Daoy (cell line): ENCODE measurements around the gene TBX18. TPM values are rescaled to one million over a fixed set of nuclear protein-coding genes. Genes with fewer than 3 reads are reported as not detected.

Source experiments
- DNase-seq: peaks from one replicate; pipeline ENCODE4 v3.0.0-alpha.2; 2015; ENCODE audit warnings: low read depth
- total RNA-seq: library from RNA; depleted of rRNA; stranded (reverse); fragments of >200 nt; shearing (Covaris generic); gene quantifications from 2 replicates; pipeline ENCODE4 v1.2.3, GENCODE V29; 2014

Gene TBX18
- total RNA-seq, 1 experiment from 2014 or later: 8.2 TPM

- no peak for DNase-seq
Observed at GRCh38 chr6:84674395-84674794, 90.0 kb downstream of the TBX18 start.

GRCh38 chr6:84671183-84671582 lies 93.2 kb downstream of the TBX18 start:
- no peak for DNase-seq

GRCh38 chr6:84669945-84670344 lies 94.5 kb downstream of the TBX18 start:
- no peak for DNase-seq

DNA sequence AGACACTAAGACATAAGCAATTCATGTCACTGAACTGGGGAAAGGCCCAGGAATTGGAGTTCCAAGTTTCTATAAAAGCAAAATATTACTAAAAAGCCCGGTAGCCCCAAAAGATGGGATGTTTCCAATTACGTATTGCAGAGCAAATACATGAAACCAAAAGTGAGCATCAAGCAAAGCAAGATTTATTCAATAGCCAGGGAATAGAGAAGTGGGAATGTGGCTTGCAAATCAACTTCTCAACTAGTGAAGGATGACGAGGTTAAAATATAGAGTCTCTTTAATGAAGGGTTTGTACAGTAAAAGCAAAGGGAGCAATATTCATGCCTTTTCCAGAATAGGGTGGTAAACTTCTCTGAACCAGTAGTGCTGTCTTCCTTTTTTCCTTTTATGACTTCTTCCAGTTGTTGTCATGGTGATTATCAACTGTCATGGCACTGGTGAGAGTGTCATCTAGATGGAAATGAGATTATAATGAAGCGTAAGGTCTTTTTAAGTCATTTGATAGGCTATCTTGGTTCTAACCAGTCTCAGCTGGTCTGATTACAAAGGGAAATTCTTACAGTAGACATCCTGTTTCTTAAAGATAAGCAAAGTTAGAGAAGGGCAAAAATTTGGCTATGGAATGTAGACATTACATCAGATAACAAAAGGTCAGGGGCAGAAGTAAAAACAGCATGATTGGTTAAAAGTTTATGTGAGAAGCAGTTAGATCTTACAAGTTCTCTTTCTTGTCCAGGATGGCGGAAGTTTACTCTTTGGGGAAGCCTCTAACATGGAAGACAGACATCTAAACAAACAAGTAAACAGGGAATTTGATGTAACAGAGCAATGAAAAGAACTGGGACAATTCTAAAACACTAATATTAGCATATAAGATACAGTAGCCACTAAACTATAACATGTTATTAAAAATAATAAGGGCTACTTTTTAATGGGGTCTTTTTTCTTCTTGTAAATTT lies 96.9 kb downstream of the TBX18 start:
- DNase-seq: no peak

DNA sequence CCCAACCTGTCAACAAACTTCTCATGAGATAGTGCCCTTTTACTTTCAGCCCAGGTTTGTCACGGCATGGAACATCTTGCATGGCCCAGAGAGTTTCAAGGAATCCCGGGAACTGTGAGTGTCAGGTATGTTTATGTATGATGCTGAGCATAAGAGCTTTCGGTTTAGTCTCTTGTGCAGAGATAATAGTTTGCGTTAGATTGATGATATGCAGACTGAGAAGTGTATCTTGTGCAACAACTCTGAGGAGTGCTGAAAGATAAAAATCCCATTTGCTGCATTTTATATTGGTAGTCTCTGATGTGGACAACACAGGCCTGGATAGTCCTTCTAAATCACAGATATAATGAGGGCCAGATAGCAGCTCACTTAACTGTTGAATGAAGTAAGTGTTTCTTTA lies 99.0 kb downstream of the TBX18 start:
- DNase-seq: no peak

DNA sequence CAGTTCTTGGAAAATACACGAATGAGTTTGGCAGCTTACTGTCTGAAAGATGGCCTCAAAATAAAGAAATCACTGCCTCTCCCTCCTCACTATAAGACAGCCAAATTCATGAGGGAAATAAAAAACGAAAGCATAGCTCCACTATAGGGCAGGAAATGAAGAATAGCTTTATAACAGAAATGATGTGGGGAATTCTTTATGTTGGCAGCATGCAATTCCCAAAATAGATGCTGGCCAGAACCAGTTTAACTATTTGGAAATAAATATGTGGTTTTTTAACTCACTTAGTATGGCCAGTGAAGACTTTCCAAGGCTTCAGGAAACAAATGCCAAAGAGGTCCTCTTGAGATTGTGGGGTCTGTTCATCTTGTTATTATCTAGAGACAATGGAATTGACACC lies 100.5 kb downstream of the TBX18 start:
- DNase-seq: no peak

DNA sequence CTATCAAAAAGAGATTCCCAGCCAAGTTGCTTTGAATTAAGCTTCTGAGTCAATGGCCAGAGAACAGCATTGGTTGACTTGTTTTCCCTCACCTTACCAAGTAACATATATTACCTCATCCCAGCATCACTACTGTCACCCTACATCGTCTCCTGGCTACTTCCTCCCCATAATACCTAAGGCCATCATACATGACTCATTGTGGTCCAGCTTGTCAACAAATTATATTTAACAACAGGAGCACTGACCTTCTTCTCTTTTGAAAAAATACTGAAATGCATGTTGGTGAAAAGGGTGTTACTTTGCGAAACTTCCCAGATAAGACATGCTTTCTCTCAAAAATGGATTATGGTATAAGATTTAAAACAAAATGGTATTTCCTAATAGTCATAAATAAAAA lies 106.9 kb downstream of the TBX18 start:
- DNase-seq: no peak

DNA sequence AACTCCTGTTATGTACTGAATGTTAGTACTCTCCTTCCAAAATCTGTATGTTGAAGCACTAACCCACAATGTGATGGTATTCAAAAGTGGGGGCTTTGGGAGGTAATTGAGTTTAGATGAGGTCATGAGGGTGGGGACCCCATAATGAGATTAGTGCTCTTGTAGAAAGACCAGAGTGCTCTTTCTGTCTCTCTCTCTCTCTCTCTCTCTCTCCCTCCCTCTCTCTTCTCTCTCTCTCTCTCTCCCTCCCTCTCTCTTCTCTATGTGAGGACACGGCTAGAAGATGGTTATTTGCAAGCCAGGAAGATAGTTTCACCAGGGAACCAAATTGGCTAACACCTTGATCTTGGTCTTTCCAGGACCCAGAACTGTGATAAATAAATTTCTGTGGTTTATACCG lies 107.4 kb downstream of the TBX18 start:
- DNase-seq: no peak

DNA sequence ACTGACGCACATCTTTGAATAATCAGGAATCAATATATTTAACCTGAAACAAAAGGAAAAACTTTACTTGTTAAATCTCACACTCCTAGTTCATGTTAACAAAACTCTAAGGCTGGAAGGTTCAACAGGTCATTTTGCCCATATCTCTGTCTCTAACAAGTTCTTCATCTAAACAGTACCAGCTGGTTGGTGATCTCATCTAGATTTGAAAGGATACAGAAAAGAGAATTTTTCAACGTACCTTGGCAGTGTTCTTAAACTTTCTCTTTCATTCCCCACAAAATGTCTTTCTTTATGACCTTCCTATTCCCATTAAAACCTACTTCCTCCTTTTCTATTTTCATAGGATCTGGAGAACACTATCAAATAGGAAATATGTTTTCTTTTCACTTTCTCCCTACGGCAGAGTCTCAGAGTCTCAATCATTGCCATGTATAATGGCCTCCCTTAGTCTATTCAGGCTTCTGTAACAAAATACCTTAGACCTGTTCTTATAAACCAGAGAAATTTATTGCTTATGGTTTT lies 111.3 kb downstream of the TBX18 start:
- no peak for DNase-seq

- DNase-seq: peak; percentile 84
Observed at GRCh38 chr6:84652356-84653026, 111.9 kb downstream of the TBX18 start.

DNA sequence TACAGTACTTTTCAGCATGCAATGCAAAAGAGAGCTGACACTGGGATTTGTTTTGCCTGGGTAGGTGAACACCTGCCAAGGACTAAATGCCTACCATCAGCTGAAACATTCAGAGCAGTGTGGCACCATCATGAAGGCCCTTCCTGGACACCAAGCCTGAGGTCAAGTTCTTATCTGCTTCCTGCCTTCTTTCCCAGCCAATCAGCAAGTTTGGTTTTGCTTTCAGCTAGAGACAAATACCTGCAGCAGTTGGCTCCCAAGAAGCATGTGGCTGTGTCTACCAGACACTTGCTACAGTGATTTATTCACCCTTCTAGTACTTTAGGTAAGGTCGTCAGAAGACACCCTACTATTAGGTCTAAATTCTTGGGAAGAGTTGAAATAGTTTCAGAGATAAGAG lies 112.8 kb downstream of the TBX18 start:
- peak; percentile 19 for DNase-seq

DNA sequence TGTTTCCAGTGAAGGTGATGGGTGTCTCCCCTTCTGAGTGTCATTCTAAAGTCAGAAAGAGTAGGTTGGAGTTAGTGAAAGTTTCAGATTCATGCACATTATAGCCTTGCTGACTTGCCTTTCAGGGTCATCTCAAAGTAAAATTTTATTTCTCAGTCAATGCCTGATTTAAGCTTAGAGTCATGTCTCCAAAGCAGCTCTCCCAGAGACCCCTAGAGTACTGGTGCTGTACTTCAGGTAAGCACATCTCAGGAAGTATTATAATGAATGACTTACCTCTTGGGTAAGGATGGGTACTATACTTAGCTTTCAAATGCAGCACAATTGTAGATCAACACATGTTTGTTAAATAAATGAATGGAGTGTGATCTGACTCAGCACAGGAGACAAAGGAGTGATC lies 116.0 kb downstream of the TBX18 start:
- DNase-seq: no peak

DNA sequence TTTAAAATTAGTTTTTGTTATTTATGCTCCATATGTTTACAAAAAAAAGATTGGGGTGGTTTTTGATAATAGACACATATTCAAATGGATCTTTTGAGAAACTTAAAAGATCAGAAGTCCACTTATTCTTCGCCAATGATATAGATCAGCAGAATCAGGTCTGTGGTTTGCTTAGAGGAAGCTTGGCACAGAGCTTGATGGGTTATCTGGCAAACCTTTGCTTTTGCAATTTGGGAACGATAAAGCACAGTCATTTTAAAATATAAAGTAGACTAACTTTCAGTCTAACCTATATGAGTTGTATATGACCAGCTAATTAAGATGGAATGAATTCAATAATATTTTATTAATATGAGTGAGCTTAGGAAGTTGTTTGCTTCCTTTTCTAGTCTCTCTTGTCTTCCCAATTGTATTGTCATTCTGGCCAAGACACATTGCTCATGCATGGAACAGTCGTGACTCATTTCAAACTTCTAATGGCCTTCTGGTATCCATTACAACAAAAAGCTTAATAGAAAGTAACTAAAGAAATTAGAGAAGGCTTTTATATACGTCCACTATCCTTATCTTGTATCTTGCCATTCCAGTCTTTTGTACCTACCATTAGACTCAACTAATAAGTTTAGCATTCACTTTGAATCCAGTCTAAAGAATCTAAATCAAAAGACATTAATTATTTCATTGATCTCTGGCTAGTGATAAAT lies 118.7 kb downstream of the TBX18 start:
- peak; percentile 79 for DNase-seq

- DNase-seq: peak; percentile 46
Observed at GRCh38 chr6:84645000-84645399, 119.4 kb downstream of the TBX18 start.

- no peak for DNase-seq
Observed at GRCh38 chr6:84643778-84644177, 120.6 kb downstream of the TBX18 start.

- DNase-seq: no peak
Observed at GRCh38 chr6:84641076-84641475, 123.3 kb downstream of the TBX18 start.

- DNase-seq: peak; percentile 13
Observed at GRCh38 chr6:84639396-84639795, 125.0 kb downstream of the TBX18 start.

- DNase-seq: no peak
Observed at GRCh38 chr6:84638286-84638685, 126.1 kb downstream of the TBX18 start.
